Esophagus muscularis mucosa (tissue), 4 donors: ENCODE data around the gene CACNA2D3.

Experiments used
- CTCF ChIP-seq, 3 experiments: fragments of 200-600 bp in 2 of 3; fragments of 450-650 bp in 1 of 3; sonication (generic) in 2 of 3; IDR thresholded peaks; one replicate each; pipeline ENCODE4 v1.5.1; 2017 to 2019; ENCODE audit warnings: antibody characterized with exemption in 3 of 3, mild to moderate bottlenecking in 2 of 3, moderate library complexity in 1 of 3
- EP300 ChIP-seq: sonication (generic); formaldehyde crosslinking; IDR thresholded peaks from one replicate; pipeline ENCODE4 v1.6.1; 2017; ENCODE audit warnings: antibody characterized with exemption
- POLR2A ChIP-seq: fragments of 450-650 bp; IDR thresholded peaks from one replicate; pipeline ENCODE4 v1.6.1; 2017; ENCODE audit warnings: antibody characterized with exemption, moderate library complexity, mild to moderate bottlenecking, low read depth
- POLR2AphosphoS5 ChIP-seq, 2 donors: sonication (generic); formaldehyde crosslinking; IDR thresholded peaks; one replicate each; pipeline ENCODE4 v1.6.1; 2017; ENCODE audit warnings: antibody characterized with exemption in 2 of 2

- TF ChIP-seq CTCF (IDR thresholded peaks at IDR 0.05): no peak
- no peak for TF ChIP-seq POLR2A
- TF ChIP-seq POLR2AphosphoS5 (IDR thresholded peaks at IDR 0.05): no peak
- TF ChIP-seq EP300: no peak
Observed at GRCh38 chr3:54955941-54956340, 833.6 kb downstream of the CACNA2D3 start.
